Measurements from ENCODE around the gene MICA. TPM values are rescaled to one million over a fixed set of nuclear protein-coding genes. Genes with fewer than 3 reads are reported as not detected.
"Not testable (repeated sequence)": the region's sequence is repeated elsewhere in the genome, so short reads cannot be mapped to it uniquely, and the experiment has no call there.

Gene MICA
- total RNA-seq, 2 experiments from 2014 or later = 10.8 to 12.7 TPM

DNA sequence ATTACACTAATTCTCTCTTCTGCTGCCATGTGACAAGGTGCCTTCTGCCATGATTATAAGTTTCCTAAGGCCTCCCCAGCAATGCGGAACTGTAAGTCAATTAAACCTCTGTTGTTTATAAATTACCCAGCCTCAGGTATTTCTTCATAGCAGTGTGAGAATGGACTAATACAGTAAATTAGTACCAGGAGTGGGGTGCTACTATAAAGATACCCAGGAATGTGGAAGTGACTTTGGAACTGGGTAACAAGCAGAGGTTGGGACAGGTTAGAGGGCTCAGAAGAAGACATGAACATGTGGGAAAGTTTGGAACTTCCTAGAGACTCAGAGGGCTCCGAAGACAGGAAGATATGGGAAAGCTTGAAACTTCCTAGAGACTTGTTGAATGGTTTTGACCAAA, 34.8 kb downstream of the MICA start:
- POLR2A ChIA-PET = no interaction called here
- CTCF ChIA-PET = interaction anchor here (1.1 kb wide), 1 partner anchor 14 kb away, joined by 4 read pairs; no protein-coding TSS in a partner anchor

DNA sequence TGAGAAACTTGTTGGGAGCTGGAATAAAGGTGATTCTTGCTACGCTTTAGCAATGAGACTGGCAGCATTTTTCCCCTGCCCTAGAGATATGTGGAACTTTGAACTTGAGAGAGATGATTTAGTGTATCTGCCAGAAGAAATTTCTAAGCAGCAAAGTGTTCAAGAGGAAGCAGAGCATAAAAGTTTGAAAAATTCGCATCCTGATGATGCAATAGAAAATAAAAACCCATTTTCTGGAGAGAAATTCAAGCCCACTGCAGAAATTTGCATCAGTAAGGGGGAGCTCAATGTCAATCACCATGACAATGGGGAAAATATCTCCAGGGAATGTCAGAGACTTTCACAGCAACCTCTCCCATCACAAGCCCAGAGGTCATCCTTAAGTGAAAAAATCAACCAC, 35.3 kb downstream of the MICA start:
- ChIA-PET POLR2A (no interaction called here), CTCF (interaction anchor here (0.9 to 1.8 kb wide), 4 partner anchors 14 to 46 kb away, joined by 3 to 5 read pairs (median 4); no protein-coding TSS in a partner anchor)

DNA sequence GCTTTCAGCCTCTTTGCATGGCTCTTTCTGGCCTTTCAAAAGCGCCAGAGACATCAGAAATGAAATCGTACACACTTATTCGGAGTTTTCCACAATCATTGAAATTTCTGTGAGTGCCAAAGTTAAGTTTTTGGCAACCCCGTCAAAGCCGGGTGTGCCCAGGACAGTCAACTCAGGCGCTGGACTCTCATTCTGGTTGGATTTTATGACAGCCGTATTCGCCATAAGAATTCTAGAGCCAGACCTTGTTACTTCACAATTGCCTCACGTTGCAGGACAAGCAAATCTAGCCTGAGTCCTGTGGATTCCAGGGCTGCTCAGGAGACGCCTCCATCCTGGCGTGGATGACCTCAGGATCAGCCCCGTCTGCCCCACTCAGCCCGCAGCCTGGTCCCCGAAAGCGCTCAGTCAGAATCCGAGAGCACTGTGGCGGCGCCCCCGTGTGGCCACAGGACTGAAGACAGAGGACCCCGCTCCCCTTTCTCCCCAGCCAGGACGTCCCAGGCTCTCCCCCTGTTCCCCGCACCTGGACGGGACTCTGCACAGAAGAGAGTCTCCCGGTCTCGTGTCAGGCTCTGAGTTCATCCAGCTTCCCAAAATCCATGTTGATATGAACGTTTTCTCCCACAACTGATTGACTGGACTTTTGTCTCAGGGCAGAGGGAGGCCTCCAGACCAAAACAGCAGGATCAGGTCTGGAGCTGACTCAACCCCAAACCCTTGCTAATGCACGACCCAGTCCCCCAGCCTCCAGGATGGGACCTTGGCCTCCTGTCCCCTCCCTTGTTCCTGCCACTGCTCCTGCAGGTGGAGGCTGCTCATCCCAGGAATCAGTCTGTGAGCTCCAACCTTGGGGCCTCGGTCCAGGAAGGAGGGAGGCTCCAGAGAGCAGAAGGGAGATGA, 38.2 kb downstream of the MICA start:
- POLR2A ChIA-PET = interaction anchor here (0.6 to 0.7 kb wide), 2 partner anchors 26 to 479 kb away, joined by 3 to 16 read pairs; no protein-coding TSS in a partner anchor

DNA sequence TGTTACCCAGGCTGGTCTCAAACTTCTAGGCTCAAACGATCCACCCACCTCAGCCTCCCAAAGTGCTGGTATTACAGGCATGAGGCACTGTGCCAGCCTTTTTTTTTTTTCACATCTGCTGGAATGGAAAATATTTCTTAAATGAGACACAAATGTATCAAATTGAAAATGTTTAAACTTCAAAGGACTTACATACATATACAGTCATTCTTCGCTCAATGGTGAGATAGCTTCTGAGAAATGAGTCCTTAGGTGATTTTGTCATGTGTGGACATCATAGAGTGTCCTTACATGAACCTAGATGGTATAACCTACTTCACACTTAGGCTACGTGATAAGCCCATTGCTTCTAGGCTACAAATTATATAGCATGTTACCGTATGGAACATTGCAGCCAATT, 43.1 kb downstream of the MICA start:
- ChIA-PET POLR2A (no interaction called here), CTCF (no interaction called here)

More for the DNA sequence above, 38.2 kb downstream of the MICA start:
- CTCF ChIA-PET = interaction anchor here (0.5 to 1.8 kb wide), 18 partner anchors 10 to 1323 kb away, joined by 3 to 8 read pairs (median 3); no protein-coding TSS in a partner anchor

DNA sequence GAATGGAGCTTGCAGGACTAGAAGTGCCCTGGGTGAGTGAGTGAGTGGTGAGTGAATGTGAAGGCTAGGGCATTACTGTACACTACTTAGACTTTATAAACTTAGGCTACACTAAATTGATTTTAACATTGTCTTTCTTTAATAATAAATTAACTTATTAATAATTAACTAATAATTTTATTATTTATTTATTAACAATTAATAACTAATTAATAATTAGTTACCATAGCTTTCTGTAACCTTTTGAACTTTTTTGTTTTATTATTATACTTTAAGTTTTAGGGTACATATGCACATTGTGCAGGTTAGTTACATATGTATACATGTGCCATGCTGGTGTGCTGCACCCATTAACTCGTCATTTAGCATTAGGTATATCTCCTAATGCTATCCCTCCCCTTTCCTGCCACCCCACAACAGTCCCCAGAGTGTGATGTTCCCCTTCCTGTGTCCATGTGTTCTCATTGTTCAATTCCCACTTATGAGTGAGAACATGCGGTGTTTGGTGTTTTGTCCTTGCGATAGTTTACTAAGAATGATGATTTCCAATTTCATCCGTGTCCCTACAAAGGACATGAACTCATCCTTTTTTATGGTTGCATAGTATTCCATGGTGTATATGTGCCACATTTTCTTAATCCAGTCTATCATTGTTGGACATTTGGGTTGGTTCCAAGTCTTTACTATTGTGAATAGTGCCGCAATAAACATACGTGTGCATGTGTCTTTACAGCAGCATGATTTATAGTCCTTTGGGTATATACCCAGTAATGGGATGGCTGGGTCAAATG, 43.8 kb downstream of the MICA start:
- POLR2A ChIA-PET, CTCF ChIA-PET: not testable (repeated sequence)

DNA sequence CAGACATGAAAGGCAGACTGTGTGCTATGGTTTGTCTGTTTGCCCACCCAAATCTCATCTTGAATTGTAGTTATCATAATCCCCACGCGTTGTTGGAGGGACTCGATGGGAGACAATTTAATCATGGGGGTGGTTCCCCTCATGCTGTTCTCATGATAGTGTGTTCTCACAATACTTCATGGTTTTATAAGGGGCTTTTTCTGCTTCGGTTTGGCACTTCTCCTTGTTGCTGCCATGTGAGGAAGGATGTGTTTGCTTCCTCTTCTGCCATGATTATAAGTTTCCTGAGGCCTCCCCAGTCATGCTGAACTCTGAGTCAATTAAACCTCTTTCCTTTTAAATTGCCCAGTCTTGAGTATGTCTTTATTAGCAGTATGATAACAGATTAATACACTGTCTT, 47.4 kb downstream of the MICA start:
- ChIA-PET CTCF (no interaction called here), POLR2A (no interaction called here)

DNA sequence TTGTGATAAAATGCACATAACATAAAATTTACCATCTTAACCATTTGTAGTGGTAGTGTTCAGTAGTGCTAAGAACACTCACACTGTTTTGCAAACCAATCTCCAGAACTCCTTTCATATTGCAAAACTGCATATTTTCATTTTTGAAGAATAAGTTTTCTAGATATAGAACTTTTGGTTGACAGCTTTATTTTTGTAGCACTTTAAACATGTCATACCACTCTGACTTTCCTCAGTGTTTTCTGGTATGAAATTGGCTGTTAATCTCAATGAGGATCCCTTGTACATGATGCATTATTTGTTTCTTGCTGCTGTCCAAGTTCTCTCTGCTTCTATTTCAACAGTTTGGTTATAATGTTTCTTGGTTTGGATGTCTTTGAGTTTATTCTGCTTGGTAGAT, 49.5 kb downstream of the MICA start:
- ChIA-PET CTCF (interaction anchor here (1.5 kb wide), 1 partner anchor 14 kb away, joined by 4 read pairs; no protein-coding TSS in a partner anchor), POLR2A (no interaction called here)

DNA sequence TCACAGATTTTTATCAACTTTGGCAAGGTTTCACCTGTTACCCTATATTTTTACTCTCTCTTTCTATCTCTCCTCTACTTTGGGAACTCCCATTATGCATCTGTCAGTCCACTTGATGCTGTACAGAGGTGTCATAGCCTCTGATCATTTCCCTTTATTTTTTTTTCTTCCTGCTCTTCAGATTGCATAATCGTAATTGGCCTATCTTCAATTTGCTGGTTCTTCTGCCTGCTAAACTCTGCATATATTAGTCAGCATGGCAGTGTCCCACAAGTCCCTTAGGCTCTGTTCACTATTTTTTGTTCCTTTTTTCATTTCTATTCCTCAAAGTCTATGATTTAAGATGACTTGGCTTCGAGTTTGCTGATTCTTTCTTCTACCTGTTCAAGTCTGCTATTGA, 49.9 kb downstream of the MICA start:
- POLR2A ChIA-PET = no interaction called here
- CTCF ChIA-PET = no interaction called here

DNA sequence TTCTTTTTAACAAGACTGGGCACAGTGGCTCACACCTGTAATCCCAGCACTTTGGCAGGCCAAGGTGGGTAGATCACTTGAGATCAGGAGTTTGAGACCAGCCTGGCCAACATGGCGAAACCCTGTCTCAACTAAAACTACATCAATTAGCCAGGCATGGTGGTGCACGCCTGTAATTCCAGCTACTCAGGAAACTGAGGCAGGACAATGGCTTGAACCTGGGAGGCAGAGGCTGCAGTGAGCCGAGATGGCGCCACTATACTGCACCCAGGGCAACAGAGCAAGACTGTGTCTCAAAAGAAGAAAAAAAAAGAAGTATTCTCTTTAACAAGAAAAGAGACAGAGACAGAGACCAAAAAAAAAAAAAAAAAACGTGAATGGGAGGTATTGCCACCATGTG, 56.5 kb downstream of the MICA start:
- CTCF ChIA-PET, POLR2A ChIA-PET: not testable (repeated sequence)

DNA sequence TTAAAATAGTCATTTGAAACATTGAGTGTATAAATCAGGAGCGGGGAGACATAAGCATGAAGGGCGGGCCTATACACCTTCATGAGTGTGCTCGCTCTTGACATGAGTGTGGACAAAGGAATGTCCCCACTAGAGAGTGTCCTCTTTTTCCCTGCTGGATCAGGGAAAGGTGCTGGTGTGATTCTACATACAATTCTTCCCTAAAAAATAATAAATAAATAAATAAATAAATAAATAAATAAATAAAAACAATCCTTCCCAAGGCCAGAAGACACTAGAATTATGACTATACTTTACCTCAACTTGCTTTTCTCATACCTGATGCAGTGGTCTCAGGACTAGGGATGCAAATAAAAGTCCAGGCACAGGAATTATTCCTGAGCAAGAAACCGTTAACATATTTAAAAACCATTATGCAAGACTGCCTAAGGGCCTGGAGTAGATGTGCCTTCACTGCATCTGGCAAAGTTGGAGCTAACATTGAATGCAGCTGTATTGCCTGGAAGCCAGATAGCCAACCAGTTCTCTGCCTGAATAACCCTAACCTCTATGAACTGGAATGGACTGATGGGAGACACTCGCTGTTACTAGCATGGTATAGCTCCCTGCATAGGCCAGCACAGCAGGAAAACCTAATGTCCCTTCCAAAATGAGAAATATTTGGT, 57.1 kb downstream of the MICA start:
- ChIA-PET POLR2A (interaction anchor here (0.5 kb wide), 1 partner anchor 192 kb away, joined by 10 read pairs; no protein-coding TSS in a partner anchor), CTCF (interaction anchor here (1.5 kb wide), 1 partner anchor 18 kb away, joined by 3 read pairs; no protein-coding TSS in a partner anchor)

DNA sequence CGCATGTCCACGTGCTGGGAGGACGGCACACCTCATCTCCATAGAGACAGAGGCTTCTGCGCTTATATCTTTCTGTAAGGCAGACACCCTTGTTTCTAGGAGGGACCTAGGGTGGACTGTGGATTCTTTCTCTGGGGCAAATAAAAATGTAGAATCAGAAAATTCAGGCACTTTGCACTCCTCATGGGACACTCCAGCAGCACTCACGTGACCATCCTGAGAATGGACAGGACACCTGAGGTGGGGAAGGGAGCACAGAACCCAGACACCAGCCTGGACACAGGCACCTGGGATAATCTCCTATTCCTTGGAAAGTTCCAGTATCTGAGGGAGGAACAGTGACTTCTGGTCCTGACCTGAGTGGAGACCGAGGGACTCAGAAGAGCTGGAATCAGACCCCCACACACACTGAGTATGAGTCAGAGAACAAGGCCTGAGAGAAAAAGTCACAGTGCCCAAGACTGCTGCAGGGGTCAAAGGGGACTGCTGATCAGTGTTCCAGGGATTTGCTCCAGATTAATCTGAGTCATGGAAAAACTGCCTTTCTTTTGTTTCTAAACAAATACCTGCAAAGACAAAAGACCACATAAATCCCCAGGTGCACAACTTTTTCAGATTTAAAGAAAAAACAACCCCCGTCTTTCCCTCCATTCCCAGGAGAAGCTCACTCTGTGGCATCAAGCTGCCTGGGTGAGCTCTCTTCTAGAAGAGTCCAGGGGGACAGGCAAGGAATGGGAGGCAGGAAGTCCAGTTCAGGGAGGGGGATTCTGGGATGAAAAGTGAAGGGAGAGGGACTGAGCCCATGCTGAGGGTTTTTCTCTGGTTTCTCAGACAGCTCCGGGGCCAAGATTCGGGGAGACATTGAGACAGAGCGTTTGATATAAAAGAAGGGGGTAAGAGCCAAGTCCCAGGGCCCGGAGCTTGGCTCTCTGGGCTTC, 58.9 kb downstream of the MICA start:
- POLR2A ChIA-PET = no interaction called here
- CTCF ChIA-PET = interaction anchor here (1.0 to 1.5 kb wide), 4 partner anchors 20 to 63 kb away, joined by 3 to 4 read pairs (median 4); no protein-coding TSS in a partner anchor

DNA sequence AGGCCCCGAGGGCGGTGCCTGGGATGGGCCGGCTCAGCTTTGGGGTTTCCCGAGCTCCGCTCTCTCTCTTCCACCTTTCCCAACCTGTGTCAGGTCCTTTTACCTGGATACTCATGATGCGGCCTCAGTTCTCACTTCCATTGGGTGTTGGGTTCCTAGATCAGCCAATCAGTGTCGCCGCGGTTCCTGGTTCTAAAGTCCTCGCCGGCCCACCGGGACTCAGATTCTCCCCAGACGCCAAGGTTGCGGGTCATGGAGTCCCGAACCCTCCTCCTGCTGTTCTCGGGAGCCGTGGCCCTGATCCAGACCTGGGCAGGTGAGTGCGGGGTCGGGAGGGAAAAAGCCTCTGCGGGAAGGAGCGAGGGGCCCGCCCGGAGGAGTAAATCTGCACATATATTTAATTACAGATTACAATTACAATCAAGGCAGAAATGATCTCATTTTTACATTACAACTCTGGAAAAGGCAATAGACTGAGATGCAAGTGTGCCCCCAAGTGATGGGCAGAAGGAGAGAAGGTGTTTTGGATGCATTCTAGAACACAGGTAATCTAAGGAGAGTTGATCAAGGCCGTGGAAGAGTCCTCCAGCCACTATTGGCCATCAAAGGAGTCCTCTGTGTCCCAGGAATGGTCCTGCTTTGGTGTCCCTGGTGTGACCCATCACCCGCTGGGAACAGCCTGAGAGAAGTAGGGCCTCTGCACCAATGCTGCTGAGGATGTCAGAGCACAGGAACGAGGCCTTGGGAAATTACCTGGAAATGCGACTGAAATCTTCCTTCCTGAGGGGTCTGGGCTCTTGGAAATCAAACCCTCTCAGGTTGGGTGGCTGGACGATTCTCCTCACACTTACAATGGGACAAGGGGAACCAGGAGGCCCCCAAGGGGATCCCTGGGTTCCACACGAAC, 59.8 kb downstream of the MICA start:
- ChIA-PET POLR2A (no interaction called here), CTCF (interaction anchor here (1.0 to 1.3 kb wide), 3 partner anchors 21 to 64 kb away, joined by 4 read pairs; no protein-coding TSS in a partner anchor)

DNA sequence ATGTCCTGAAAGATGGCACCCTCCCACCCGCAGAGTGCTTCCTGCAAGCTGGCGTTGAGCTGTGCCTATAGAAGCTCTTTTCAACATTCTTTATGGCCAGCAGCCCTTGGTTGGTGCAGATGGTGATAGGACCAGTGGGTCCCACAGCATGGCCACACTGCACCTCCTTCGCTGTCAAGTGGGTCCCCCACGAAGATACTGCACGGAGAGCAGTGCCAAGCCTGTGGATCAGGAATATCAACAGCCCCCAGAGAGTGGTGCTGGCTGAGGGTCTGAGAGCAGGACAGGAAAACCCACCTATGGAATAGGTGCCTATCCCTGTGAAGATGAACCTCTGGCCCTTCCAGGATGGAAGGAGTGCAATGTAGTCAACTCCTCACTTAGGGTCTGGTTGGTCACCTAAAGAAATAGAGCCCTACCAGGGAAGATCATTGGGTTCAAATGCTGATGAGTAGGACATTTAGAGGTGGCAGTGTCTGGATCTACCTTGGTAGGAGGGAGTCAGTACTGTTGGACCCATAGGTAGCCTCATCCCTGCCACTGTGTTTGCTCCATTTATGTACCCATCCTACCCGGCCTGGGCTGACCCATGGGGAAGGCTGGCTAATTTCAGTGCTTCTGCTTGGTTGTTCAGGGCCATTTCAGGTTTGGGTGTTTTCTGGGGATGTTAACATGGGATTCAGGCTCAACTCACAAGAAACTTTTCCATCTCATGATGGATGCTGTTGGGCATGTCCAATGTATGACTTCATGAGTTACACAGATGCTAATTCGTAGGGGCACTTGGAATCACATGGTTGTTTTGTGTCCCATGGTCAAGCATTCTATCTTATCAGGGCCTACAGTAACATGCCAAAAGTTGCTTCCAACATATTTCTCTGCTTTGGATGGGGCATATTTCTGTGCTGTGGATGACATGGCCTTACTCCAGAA, 61.1 kb downstream of the MICA start:
- ChIA-PET CTCF (no interaction called here), POLR2A (no interaction called here)
